Endothelial cell of umbilical vein (primary cell): ENCODE measurements around the gene OR56B1. TPM values are rescaled to one million over a fixed set of nuclear protein-coding genes. Genes with fewer than 3 reads are reported as not detected.

Experiments
- BruUV-seq: library from RNA; stranded (reverse); fragments of 400-500 nt; replicated peaks from 2 replicates; lab custom pipeline; 2021; lab: Mats Ljungman, UMichigan
- CTCF ChIA-PET: fragments of 300-600, 350-600 bp; sonication (Branson Sonifier 250); formaldehyde crosslinking; loops from one replicate; lab custom pipeline; 2021; ENCODE audit warnings: antibody characterized with exemption, inconsistent platforms; lab: Charles Lee
- POLR2A ChIA-PET: fragments of 300-600, 350-600 bp; sonication (Branson Sonifier 250); formaldehyde crosslinking; loops from one replicate; lab custom pipeline; 2021; ENCODE audit warnings: antibody characterized with exemption, inconsistent platforms; lab: Charles Lee
- DNase-seq: peaks from one replicate; pipeline ENCODE4 v3.0.0-alpha.2; 2011; ENCODE audit warnings: low read depth, low spot score
- FAIRE-seq: peaks from 2 replicates; lab custom pipeline; 2011; peaks lifted over from hg19 to GRCh38; lab: Jason Lieb, UNC
- H2AFZ ChIP-seq: 2 replicates; pipeline ENCODE4 v1.6.0; 2012; ENCODE audit warnings: low read depth, low read length, control low read depth, inconsistent platforms
- H3K27ac ChIP-seq: 2 replicates; pipeline ENCODE4 v1.5.1; 2011; ENCODE audit warnings: low read depth, mild to moderate bottlenecking, control low read depth, low read length, moderate library complexity; ENCODE audit not compliant: insufficient read depth
- H3K27me3 ChIP-seq, 2 experiments: 2 replicates each; pipeline versions ENCODE4 v1.6.0 to v1.6.1; 2011; ENCODE audit warnings: low read length in 2 of 2, mixed read lengths in 1 of 2; ENCODE audit not compliant: control insufficient read depth in 2 of 2, insufficient read depth in 2 of 2
- H3K36me3 ChIP-seq, 2 experiments: 2 replicates in 1 of 2; 3 replicates in 1 of 2; pipeline ENCODE4 v1.5.1; 2011; ENCODE audit warnings: low read length in 2 of 2, mild to moderate bottlenecking in 1 of 2, moderate library complexity in 1 of 2; ENCODE audit not compliant: control insufficient read depth in 2 of 2, insufficient read depth in 2 of 2; ENCODE audit errors: extremely low read depth in 1 of 2
- H3K4me1 ChIP-seq: 3 replicates; pipeline ENCODE4 v1.5.1; 2011; ENCODE audit warnings: mild to moderate bottlenecking, low read length; ENCODE audit not compliant: control insufficient read depth, insufficient read depth; ENCODE audit errors: extremely low read depth
- H3K4me2 ChIP-seq: 2 replicates; pipeline ENCODE4 v1.6.1; 2011; ENCODE audit warnings: low read length, control low read depth, mixed read lengths; ENCODE audit not compliant: insufficient read depth
- H3K4me3 ChIP-seq, 3 experiments: fragments of 200-600 bp in 1 of 3; sonication (generic), shearing (Covaris generic) in 1 of 3; replicated peaks in 1 of 3; 2 replicates each; pipeline ENCODE4 v1.5.1; 2011 to 2016; ENCODE audit warnings: control low read depth in 3 of 3, low read length in 3 of 3, mild to moderate bottlenecking in 2 of 3, inconsistent platforms in 1 of 3, low read depth in 1 of 3, moderate library complexity in 1 of 3; ENCODE audit not compliant: insufficient read depth in 1 of 3
- H3K79me2 ChIP-seq: 2 replicates; pipeline ENCODE4 v1.6.0; 2012; ENCODE audit warnings: low read length, inconsistent platforms; ENCODE audit not compliant: control insufficient read depth, insufficient read depth
- H3K9ac ChIP-seq: replicated peaks from 2 replicates; pipeline ENCODE3; 2011; ENCODE audit warnings: low read length, control low read depth; ENCODE audit not compliant: insufficient read depth; ENCODE audit errors: extremely low read depth
- H3K9me1 ChIP-seq: replicated peaks from 3 replicates; pipeline ENCODE4 v1.6.0; 2011; ENCODE audit warnings: mild to moderate bottlenecking, low read length; ENCODE audit not compliant: control insufficient read depth, insufficient read depth; ENCODE audit errors: extremely low read depth
- H3K9me3 ChIP-seq: replicated peaks from 2 replicates; pipeline ENCODE4 v1.5.1; 2012; ENCODE audit warnings: low read length, inconsistent platforms; ENCODE audit not compliant: control insufficient read depth, insufficient read depth
- H4K20me1 ChIP-seq: replicated peaks from 2 replicates; pipeline ENCODE3; 2011; ENCODE audit warnings: mild to moderate bottlenecking, low read length; ENCODE audit not compliant: control insufficient read depth, insufficient read depth; ENCODE audit errors: extremely low read depth
- EZH2 ChIP-seq: IDR thresholded peaks from 2 replicates; pipeline ENCODE4 v1.6.1; 2012; ENCODE audit warnings: borderline replicate concordance, low read depth, mild to moderate bottlenecking, moderate library complexity, low read length, inconsistent platforms; ENCODE audit not compliant: severe bottlenecking
- GATA2 ChIP-seq: IDR thresholded peaks from 2 replicates; pipeline ENCODE4 v1.7.0; 2011; ENCODE audit warnings: low read depth, mild to moderate bottlenecking, moderate library complexity, mixed read lengths, low read length; ENCODE audit not compliant: insufficient read length, insufficient read depth
- JUN ChIP-seq: IDR thresholded peaks from 2 replicates; pipeline ENCODE4 v1.6.1; 2011; ENCODE audit warnings: borderline replicate concordance, low read depth; ENCODE audit not compliant: insufficient read length, insufficient read depth
- MAX ChIP-seq: IDR thresholded peaks from 2 replicates; pipeline ENCODE4 v1.6.1; 2011; ENCODE audit not compliant: insufficient read depth, insufficient read length
- POLR2AphosphoS5 ChIP-seq: IDR thresholded peaks from 2 replicates; pipeline ENCODE4 v1.6.1; 2012; ENCODE audit warnings: low read depth, mild to moderate bottlenecking, control low read depth, low read length, moderate library complexity; ENCODE audit not compliant: insufficient read depth
- dilution Hi-C: fragments of 300-500 bp; cut with MboI; formaldehyde crosslinking; loops from one replicate; pipeline ENCODE4 v1.15.0; 2019; ENCODE audit warnings: low sequenced_read_pairs; ENCODE audit not compliant: extremely low pct_ligation_motif_present
- intact Hi-C: fragments of 100-400 bp; cut with micrococcal nuclease; formaldehyde crosslinking; loops from one replicate; pipeline ENCODE4 v1.10.0; 2022
- polyA plus RNA-seq, 4 experiments: library from polyadenylated mRNA; depleted of rRNA in 3 of 4; stranded (reverse) in 3 of 4; unstranded in 1 of 4; fragments of >200 nt; gene quantifications; 2 replicates each; pipeline versions ENCODE4 v1.2.1 to v1.2.3, GENCODE V29; 2011 to 2012; ENCODE audit warnings: missing spikeins in 1 of 4
- total RNA-seq: library from RNA; stranded (reverse); gene quantifications from 2 replicates; pipeline ENCODE4 v1.2.3, GENCODE V29; 2021
- TF ChIP-seq, protein P1 (sequence below), 2 donors: IDR thresholded peaks; 1 replicate in 1 of 2; 2 replicates in 1 of 2; pipeline ENCODE4 v1.5.1; 2011; ENCODE audit warnings: low read length in 2 of 2, mild to moderate bottlenecking in 2 of 2, moderate library complexity in 2 of 2, control low read depth in 1 of 2, inconsistent platforms in 1 of 2, low read depth in 1 of 2; ENCODE audit not compliant: insufficient read depth in 1 of 2; ENCODE audit errors: extremely low read depth in 1 of 2

Gene OR56B1
- total and polyA plus RNA-seq, 2 donors (not counting 3 experiments of a cell fraction or from before 2014, with no cell fraction given): not detected

GRCh38 chr11:5694642-5695041, 41.6 kb upstream of the OR56B1 start:
- intact Hi-C loops (no loop called here), dilution Hi-C loops (no loop called here)
- ChIA-PET CTCF (interaction anchor here (1.5 kb wide), 1 partner anchor 10 kb away, joined by 5 read pairs; the partner anchor contains the start of gene TRIM5), POLR2A (no interaction called here)
- Histone ChIP-seq H3K9ac (no peak overlapping the region), H4K20me1 (no peaks in the 10 kb centered on the region), H3K4me3 (no peak overlapping the region), H3K27ac (no peak overlapping the region), H3K9me1 (no peaks in the 10 kb centered on the region), H3K79me2 (peaks cover 15% of the 10 kb centered on the region), H3K36me3 (peaks cover 5 to 17% of the 10 kb centered on the region in 2 experiments), H3K9me3 (no peaks in the 10 kb centered on the region), H3K4me1 (peaks cover 21% of the 10 kb centered on the region), H3K4me2 (no peak overlapping the region), H2AFZ (no peak overlapping the region), H3K27me3 (no peaks in the 10 kb centered on the region)
- DNase-seq (no peak), FAIRE-seq (no peak)
- no peak for TF ChIP-seq JUN
- TF ChIP-seq GATA2: no peak
- TF ChIP-seq EZH2: no peak
- no peak for TF ChIP-seq MAX
- TF ChIP-seq, protein P1, sequence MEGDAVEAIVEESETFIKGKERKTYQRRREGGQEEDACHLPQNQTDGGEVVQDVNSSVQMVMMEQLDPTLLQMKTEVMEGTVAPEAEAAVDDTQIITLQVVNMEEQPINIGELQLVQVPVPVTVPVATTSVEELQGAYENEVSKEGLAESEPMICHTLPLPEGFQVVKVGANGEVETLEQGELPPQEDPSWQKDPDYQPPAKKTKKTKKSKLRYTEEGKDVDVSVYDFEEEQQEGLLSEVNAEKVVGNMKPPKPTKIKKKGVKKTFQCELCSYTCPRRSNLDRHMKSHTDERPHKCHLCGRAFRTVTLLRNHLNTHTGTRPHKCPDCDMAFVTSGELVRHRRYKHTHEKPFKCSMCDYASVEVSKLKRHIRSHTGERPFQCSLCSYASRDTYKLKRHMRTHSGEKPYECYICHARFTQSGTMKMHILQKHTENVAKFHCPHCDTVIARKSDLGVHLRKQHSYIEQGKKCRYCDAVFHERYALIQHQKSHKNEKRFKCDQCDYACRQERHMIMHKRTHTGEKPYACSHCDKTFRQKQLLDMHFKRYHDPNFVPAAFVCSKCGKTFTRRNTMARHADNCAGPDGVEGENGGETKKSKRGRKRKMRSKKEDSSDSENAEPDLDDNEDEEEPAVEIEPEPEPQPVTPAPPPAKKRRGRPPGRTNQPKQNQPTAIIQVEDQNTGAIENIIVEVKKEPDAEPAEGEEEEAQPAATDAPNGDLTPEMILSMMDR (IDR thresholded peaks at IDR 0.05; ENCODE audit: extremely low read depth in 1 of 2, insufficient read depth in 1 of 2, low read depth in 1 of 2, low read length in 2 of 2): no peak
- no peak for TF ChIP-seq POLR2AphosphoS5
- BruUV-seq: no TSS peak
